Heart left ventricle (tissue), 16 donors: ENCODE data around the gene TPSB2. TPM values are rescaled to one million over a fixed set of nuclear protein-coding genes. Genes with fewer than 3 reads are reported as not detected.
"Not testable (repeated sequence)": the region's sequence is repeated elsewhere in the genome, so short reads cannot be mapped to it uniquely, and the experiment has no call there.

ENCODE experiments used
- ATAC-seq, 4 donors: fragments of 200-7000 bp; cut with Tn5 transposase; one replicate each; pipeline ENCODE4 v1.9.1; 2020 to 2022; ENCODE audit warnings: moderate library complexity in 4 of 4, mild to moderate bottlenecking in 3 of 4, moderate number of reproducible peaks in 1 of 4
- DNase-seq, 5 donors: peaks; one replicate each; pipeline ENCODE4 v3.0.0-alpha.2; 2020
- H3K27ac ChIP-seq, 12 donors: fragments of 200-600 bp; sonication (generic) in 4 of 12; one replicate each; pipeline versions ENCODE4 v1.5.0 to v1.8.0; 2016 to 2022; ENCODE audit warnings: mild to moderate bottlenecking in 2 of 12
- H3K27me3 ChIP-seq, 9 donors: fragments of 200-600 bp; sonication (generic) in 2 of 9; one replicate each; pipeline versions ENCODE4 v1.5.1 to v1.8.0; 2016 to 2022; ENCODE audit warnings: mild to moderate bottlenecking in 3 of 9
- H3K36me3 ChIP-seq, 9 donors: fragments of 200-600 bp; sonication (generic) in 2 of 9; one replicate each; pipeline versions ENCODE4 v1.5.0 to v1.8.0; 2018 to 2022; ENCODE audit warnings: mild to moderate bottlenecking in 2 of 9
- H3K4me1 ChIP-seq, 12 donors: fragments of 200-600 bp; sonication (generic) in 4 of 12; one replicate each; pipeline versions ENCODE4 v1.5.0 to v1.8.0; 2016 to 2022; ENCODE audit warnings: mild to moderate bottlenecking in 3 of 12
- H3K4me3 ChIP-seq, 12 donors: fragments of 200-600 bp; sonication (generic) in 4 of 12; one replicate each; pipeline versions ENCODE4 v1.5.0 to v1.8.0; 2017 to 2022; ENCODE audit warnings: mild to moderate bottlenecking in 9 of 12, moderate library complexity in 4 of 12
- H3K9me3 ChIP-seq, 12 donors: fragments of 200-600 bp; sonication (generic) in 4 of 12; one replicate each; pipeline versions ENCODE4 v1.5.0 to v1.8.0; 2016 to 2022; ENCODE audit warnings: mild to moderate bottlenecking in 1 of 12
- CTCF ChIP-seq, 12 donors: fragments of 200-600 bp; sonication (generic) in 4 of 12; IDR thresholded peaks; one replicate each; pipeline versions ENCODE4 v1.5.0 to v1.8.0; 2018 to 2022; ENCODE audit warnings: antibody characterized with exemption in 12 of 12, mild to moderate bottlenecking in 5 of 12
- POLR2A ChIP-seq, 2 donors: fragments of 450-650 bp; IDR thresholded peaks; one replicate each; pipeline ENCODE4 v1.6.1; 2017; ENCODE audit warnings: antibody characterized with exemption in 2 of 2, mild to moderate bottlenecking in 2 of 2, moderate library complexity in 2 of 2
- WGBS, 4 donors: extraction: QIAGEN DNeasy Blood & Tissue Kit in 2 of 4; methylation state at CpG; one replicate each; pipeline versions ENCODE4 v1.1.5 to v1.1.7; 2013 to 2018; 5-methylcytosine and 5-hydroxymethylcytosine counted together
- intact Hi-C, 10 donors: fragments of 100-400 bp; cut with DNase I; formaldehyde crosslinking; loops; one replicate each; pipeline versions ENCODE4 v1.11.1 to v1.14.2; 2022
- polyA plus RNA-seq, 2 donors: library from polyadenylated mRNA; stranded (reverse); fragments of 200-250 nt; gene quantifications; one replicate each; pipeline ENCODE4 v1.2.3, GENCODE V29; 2013
- total RNA-seq, 9 donors: library from RNA; depleted of rRNA in 2 of 9; stranded (reverse); fragments of >200 nt in 2 of 9; fragmentation: NEBNext Ultra II Directional in 3 of 9; extraction: Animal tissue kit (Norgen Biotek cat#: 25700) in 3 of 9; gene quantifications; one replicate each; pipeline versions ENCODE4 v1.1.0 to v1.2.4, GENCODE V29; 2016 to 2023
- donor health status: ischemic (EF 13 %, LVEDD 7.1; RV severe dilation, severe dysfunction).
- donor health status: healthy with polysubstance abuse.
- donor health status: DM: no; HTN: yes; CAD: no.
- donor health status: DM: no; HTN: no; CAD: no.
- donor health status: ischemic (EF 25% LVEDD 6.9; RV normal size, moderate dysfunction).
- donor health status: ischemic (EF 25% LVEDD 5.7; RV mildly dilated, moderate dysfunction).
- donor health status: healthy.
- donor health status: DM: yes; HTN: yes; CAD: no.
- donor health status: ischemic (EF 35%, LVEDD 5.7; RV mildly dilated, moderate dysfunction).
- donor health status: nonischemic (EF 11% LVEDD 7.7; RV severe dilation, severe dysfunction).
- donor health status: DM: yes; HTN: yes; CAD: no.
- donor health status: PGD.
- donor health status: ischemic (EF 29% LVEDD 5.4; RV normal size, mild dysfunction).
- donor health status: nonischemic (EF 23%, LVEDD 6.1; RV moderate dilation, normal function).

Gene TPSB2
- total and polyA plus RNA-seq, 11 donors: 2.0 to 18.1 (median 2.3) TPM; not detected in 1

- H3K27ac ChIP-seq: no peak overlapping the region
- 84 to 91% (median 87%) methylated on average over 13 to 15 of the region's 19 CpGs for WGBS, 4 donors
- peaks cover 0 to 4% (median 0%) of the 10 kb centered on the region in 12 donors for H3K4me1 ChIP-seq
- peaks cover 0 to 7% (median 0%) of the 10 kb centered on the region in 9 donors for H3K27me3 ChIP-seq
- H3K4me3 ChIP-seq: no peak overlapping the region
- no peaks in the 10 kb centered on the region for H3K9me3 ChIP-seq
- intact Hi-C loops: loop anchor here in 1 of 10 donors (10.0 kb wide), 1 partner anchor 385 kb away; no protein-coding TSS in a partner anchor
- no peaks in the 10 kb centered on the region for H3K36me3 ChIP-seq
- no peak for DNase-seq
- TF ChIP-seq CTCF (IDR thresholded peaks at IDR 0.05) (no peak), POLR2A (IDR thresholded peaks at IDR 0.05) (no peak)
- no peak for ATAC-seq
Observed at GRCh38 chr16:1199347-1200013, 30.5 kb downstream of the TPSB2 start.

- not testable (repeated sequence) for H3K27ac ChIP-seq, H3K4me1 ChIP-seq, DNase-seq, H3K9me3 ChIP-seq, H3K4me3 ChIP-seq, H3K36me3 ChIP-seq, ATAC-seq, H3K27me3 ChIP-seq
- WGBS, 4 donors: 86 to 91% (median 89%) methylated on average over 29 to 44 of the region's 44 CpGs
- intact Hi-C loops: loop anchor here in 1 of 10 donors (10.0 kb wide), 1 partner anchor 384 kb away; no protein-coding TSS in a partner anchor
Observed at GRCh38 chr16:1198671-1199346, 31.2 kb downstream of the TPSB2 start.

GRCh38 chr16:1198194-1198593, 31.8 kb downstream of the TPSB2 start:
- H3K27ac ChIP-seq: no peak overlapping the region

GRCh38 chr16:1197237-1197866, 32.6 kb downstream of the TPSB2 start:
- no peak overlapping the region for H3K4me3 ChIP-seq
- peaks cover 0 to 9% (median 0%) of the 10 kb centered on the region in 9 donors for H3K27me3 ChIP-seq
- H3K27ac ChIP-seq: no peak overlapping the region
- TF ChIP-seq POLR2A (IDR thresholded peaks at IDR 0.05): no peak
- TF ChIP-seq CTCF (IDR thresholded peaks at IDR 0.05): no peak
- DNase-seq (no peak), ATAC-seq (no peak)
- intact Hi-C loops: loop anchor here in 1 of 10 donors (10.0 kb wide), 1 partner anchor 383 kb away; no protein-coding TSS in a partner anchor
- H3K36me3 ChIP-seq: no peaks in the 10 kb centered on the region
- no peaks in the 10 kb centered on the region for H3K9me3 ChIP-seq
- H3K4me1 ChIP-seq: peaks cover 0 to 6% (median 0%) of the 10 kb centered on the region in 12 donors
- 77 to 80% (median 78%) methylated on average over 10 to 19 of the region's 19 CpGs for WGBS, 4 donors

More at GRCh38 chr16:1198194-1198593, 31.8 kb downstream of the TPSB2 start:
- intact Hi-C loops: loop anchor here in 1 of 10 donors (10.0 kb wide), 1 partner anchor 383 kb away; no protein-coding TSS in a partner anchor
- DNase-seq (no peak), ATAC-seq (no peak)
- H3K4me3 ChIP-seq: no peak overlapping the region
- H3K4me1 ChIP-seq: peaks cover 0 to 6% (median 0%) of the 10 kb centered on the region in 12 donors
- WGBS, 4 donors: 85 to 90% (median 88%) methylated on average over 16 to 18 of the region's 18 CpGs
- H3K27me3 ChIP-seq: peaks cover 0 to 9% (median 0%) of the 10 kb centered on the region in 9 donors
- H3K36me3 ChIP-seq: no peaks in the 10 kb centered on the region
- no peak for TF ChIP-seq CTCF (IDR thresholded peaks at IDR 0.05)
- TF ChIP-seq POLR2A (IDR thresholded peaks at IDR 0.05): no peak
- no peaks in the 10 kb centered on the region for H3K9me3 ChIP-seq
